NCI-H2171 (cell line): ENCODE data around the gene MBOAT1.
"Not testable (repeated sequence)": the region's sequence is repeated elsewhere in the genome, so short reads cannot be mapped to it uniquely, and the experiment has no call there.

ENCODE experiments used
- DNase-seq: peaks from one replicate; lab custom pipeline; 2025; lab: John Stamatoyannopoulos, UW

Gene MBOAT1

DNA sequence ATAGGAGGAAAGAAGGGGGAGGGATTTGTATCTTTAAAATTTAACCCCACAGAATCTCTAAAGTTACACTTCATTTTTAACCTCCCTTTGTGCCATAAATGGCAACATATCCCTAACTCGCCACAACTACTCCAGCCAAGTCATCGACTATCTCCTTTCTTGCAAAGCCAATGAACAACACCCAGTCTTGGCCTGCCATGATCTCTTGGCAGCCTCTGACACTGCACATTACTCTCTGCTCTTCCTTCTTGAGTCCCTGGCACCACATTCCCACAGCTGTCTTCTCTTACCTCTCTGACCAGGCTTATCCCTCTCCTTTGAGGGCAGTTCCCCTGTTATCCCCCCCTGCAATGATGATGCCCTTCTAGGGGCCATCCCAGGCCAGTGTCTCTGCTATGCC, 42.5 kb downstream of the MBOAT1 start:
- DNase-seq = no peak

DNA sequence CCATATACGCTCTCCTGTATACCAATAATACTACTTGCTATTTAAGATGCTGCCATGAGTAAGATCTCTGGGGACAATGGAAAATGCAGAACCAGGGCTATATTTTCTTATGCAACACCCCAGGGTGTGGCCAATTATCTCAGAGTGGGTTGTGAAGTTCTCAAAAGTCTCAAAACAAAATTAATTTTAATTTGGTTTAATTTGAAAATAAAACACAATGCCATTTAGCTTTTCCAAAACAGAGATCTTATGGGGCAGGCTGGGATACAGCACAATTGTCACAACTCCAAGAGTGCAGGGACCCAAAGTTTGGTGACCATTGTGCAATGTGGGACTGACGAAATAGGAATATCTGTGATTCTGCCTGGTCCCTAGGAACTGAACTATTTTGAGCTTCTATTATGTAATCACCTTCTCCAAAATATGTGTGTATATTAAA, 43.1 kb downstream of the MBOAT1 start:
- DNase-seq = no peak

GRCh38 chr6:20168690-20169089, 43.6 kb downstream of the MBOAT1 start:
- no peak for DNase-seq

GRCh38 chr6:20167601-20168000, 44.7 kb downstream of the MBOAT1 start:
- DNase-seq = no peak

DNA sequence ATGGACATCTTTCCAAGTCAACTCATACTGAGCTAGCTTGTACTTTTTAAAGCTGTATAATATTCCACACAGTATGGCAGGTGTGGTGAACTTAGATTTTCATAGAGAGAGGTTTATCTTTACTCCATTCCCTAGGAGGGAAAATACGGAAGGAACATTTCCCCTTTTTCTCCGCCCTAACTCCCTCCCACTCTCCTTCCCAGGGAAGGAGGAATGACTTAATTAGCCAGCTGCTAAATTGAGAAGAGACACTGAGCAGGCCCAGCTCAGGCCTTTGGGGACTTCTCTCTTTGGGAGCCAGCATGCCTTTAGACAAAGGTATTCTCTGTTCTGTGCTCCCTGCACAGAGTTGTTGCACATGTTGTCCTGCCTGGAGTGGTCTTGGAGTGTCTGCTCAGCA, 46.1 kb downstream of the MBOAT1 start:
- DNase-seq = no peak

DNA sequence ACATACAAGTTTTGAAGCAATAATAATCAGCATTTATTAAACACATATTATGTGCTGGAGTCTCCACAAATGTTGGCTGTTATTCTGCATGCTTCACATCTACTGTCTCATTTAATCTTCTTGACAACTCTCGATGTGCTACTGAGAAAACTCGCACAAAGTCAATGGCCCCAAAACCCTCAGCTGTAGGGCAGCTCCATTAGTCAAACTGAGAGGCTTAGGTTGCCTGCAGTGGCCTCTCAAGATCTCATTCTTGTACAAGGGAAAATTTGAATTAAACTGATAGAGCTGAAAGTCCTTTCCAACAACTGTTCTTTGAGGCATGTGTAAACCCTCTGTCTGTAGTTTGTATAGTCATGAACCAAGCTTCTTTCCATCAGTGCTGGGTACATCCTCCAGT, 49.8 kb downstream of the MBOAT1 start:
- DNase-seq = no peak

DNA sequence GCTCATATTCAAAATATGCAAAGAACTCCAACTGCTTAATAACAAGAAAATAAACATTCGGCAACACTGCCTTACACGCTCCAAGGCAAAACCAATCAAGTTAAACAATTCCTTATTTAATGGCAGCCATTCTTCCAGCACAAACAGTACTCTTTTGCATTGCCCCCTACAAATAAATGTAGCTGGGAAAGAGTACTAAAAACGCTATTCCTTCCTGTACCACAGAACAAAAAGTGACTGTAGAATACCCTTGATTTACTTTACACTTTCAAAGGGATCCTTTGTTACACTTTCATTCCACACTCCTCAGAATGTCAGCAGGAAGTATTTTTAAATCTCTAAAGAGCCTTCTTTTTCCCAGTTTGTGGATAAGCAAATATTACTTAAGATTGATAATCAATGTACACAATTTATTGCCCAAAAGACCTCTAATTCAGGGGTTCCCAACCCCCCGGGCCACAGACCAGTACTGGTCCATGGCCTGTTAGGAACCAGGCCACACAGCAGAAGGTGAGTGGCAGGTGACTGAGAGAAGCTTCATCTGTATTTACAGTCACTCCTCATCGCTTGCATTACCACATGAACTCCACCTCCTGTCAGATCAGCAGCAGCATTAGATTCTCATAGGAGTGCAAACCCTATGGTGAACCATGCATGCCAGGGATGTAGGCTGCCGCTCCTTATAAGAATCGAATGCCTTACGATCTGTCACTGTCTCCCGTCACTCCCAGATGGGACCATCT, 51.6 kb downstream of the MBOAT1 start:
- DNase-seq = no peak

GRCh38 chr6:20159781-20160540, 52.3 kb downstream of the MBOAT1 start:
- DNase-seq = no peak

- no peak for DNase-seq
Observed at GRCh38 chr6:20159098-20159497, 53.2 kb downstream of the MBOAT1 start.

DNA sequence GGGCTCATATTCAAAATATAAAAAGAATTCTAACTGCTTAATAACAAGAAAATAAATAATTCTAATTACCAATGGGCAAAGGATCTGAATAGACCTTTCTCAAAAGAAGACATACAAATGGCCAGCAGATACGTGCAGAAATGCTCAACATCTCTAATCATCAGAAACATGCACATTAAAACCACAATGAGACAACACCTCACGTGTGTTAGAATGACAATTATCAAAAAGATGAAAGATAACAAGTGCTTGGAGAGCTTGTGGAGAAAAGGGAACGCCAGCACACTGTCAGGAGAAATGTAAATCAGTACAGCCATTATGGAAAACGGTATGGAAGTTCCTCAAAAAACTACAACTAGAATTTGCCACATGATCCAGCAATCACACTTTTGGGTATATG, 53.6 kb downstream of the MBOAT1 start:
- DNase-seq = no peak

DNA sequence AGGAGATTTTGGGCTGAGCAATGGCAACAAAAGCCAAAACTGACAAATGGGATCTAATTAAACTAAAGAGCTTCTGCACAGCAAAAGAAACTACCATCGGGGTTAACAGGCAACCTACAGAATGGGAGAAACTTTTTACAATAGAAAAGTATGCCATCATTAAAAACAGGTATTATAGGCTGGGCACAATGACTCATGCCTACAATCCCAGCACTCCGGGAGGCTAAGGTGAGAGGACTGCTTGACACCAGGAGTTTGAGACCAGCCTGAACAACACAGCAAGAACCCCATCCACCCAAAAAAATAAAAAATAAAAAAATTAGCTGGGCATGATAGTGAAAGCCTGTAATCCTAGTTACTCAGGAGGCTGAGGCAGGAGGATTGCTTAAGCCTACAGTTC, 55.4 kb downstream of the MBOAT1 start:
- no peak for DNase-seq

- DNase-seq = no peak
Observed at GRCh38 chr6:20154753-20155152, 57.5 kb downstream of the MBOAT1 start.

- DNase-seq = no peak
Observed at GRCh38 chr6:20153194-20153593, 59.1 kb downstream of the MBOAT1 start.

DNA sequence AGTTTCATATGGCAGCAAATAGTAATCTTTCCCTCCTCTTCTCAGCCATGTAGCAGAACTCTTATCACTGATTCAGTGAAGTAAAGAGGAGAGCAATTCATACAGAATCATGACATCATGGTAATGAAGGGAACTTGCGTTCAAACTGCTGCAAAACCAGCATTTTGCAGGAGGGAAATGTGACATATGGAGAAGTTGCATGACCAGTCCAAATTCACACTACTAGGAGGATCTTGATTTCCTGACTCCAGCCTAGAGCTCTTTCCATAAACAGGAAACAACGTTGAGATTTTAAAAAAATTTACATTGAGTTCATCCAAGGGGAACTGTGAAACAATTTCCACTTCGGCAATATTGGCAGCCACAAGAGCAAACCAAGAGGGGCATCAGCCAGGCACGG, 63.8 kb downstream of the MBOAT1 start:
- DNase-seq = no peak

- no peak for DNase-seq
Observed at GRCh38 chr6:20147469-20147868, 64.8 kb downstream of the MBOAT1 start.

DNA sequence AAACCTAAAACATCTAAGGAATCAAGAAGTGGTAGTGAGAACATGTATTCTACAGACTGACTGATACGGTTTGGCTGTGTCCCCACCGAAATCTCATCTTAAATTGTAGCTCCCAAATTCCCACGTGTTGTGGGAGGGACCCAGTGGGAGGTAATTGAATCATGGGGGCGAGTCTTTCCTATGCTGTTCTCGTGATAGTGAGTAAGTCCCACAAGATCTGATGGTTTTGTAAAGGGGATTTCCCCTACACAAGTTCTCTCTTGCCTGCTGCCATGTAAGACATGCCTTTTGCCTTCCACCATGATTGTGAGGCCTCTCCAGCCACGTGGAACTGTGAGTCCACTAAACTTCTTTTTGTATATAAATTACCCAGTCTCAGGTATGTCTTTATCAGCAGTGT, 65.4 kb downstream of the MBOAT1 start:
- not testable (repeated sequence) for DNase-seq

DNA sequence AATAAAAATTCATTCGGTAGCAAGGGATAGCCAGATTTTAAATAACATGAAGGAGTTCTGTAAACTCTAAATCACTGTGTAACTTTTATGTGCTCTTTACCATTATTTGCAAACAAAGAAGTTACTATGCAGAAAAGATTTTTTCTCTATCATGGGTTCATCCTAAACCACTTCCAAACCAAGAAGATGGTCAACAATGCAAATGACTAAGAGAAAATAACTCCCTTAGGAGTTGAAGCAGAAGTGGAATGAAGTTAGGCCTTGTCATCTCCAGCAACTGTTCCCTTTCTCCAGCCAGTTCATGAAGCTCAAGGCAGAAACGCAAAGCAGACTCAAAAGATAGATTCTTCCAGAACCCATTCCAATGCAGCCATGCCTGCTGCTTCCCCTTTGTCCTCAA, 66.0 kb downstream of the MBOAT1 start:
- no peak for DNase-seq

- no peak for DNase-seq
Observed at GRCh38 chr6:20142866-20143265, 69.4 kb downstream of the MBOAT1 start.

DNA sequence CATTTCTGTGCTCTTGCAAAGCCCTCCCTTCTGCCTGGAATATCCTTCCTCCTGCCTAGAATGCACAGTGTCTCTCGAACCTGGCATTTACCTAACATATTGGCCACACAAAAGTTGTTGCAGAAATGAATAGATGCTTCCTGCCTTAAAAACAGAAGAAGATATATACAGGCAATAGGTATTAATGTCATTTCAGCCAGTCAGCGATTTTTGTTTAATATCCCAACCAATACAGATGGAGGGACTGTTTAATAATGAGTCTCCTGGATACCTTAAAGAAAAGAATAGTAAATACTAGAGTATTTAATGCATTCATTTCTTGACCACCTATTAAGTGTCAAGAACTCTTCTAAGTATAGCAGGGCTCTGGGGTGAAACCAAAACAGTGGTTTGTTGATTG, 70.3 kb downstream of the MBOAT1 start:
- DNase-seq = no peak

DNA sequence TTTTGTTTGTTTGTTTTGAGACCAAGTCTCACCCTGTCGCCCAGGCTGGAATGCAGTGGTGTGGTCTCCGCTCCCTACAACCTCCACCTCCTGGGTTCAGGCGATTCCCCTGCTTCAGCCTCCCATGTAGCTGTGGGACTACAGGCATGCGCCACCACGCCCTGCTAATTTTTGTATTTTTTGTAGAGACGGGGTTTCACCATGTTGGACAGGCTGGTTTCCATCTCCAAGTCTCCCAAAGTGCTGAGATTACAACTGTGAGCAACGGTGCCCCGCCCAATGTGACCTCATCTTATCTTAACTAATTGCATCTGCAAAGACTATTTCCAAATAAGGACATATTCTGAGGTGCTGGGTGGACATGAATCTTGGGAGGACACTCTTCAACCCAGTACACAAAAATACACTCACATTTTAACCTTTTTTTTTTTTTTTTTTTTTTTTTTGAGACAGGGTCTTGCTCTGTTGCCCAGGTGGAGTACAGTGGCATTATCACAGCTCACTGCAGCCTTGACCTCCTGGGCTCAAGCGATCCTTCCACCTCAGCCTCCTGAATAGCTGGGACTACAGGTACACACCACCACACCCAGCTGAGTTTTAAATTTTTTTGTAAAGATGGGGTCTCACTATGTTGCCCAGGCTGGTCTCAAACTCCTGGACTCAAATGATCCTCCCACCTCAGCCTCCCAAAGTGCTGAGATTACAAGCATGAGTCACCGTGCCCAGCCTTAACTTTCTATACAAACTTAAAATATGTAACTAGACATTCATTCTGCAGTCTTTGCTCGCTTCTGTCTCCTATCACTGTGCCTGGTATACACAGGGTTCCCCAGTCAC, 72.9 kb downstream of the MBOAT1 start:
- DNase-seq = not testable (repeated sequence)

- DNase-seq = no peak
Observed at GRCh38 chr6:20137837-20138236, 74.4 kb downstream of the MBOAT1 start.

DNA sequence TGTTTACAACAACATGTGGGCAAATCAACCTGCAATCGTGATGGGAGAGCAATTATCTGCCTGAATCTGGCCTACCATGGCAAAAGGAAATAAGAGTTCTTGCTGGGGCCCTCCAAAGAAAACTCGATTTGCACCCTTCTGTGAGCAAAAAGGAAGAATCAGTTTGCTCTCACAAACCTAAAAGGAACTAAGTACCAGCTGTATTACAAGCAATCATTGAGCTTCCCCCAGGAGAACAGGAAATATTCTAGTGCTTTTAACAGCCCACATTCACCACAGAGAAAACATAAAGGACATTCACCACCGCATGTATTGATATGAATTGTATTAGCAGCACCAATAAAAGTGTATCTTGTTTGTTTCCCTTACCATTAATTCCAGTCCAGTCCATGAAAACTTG, 75.0 kb downstream of the MBOAT1 start:
- DNase-seq = no peak
